HEK293 (cell line): ENCODE results near the gene CXCL6.

Experiments used
- CTCF ChIA-PET: fragments of 350-600 bp; formaldehyde crosslinking; extraction: SDS; loops from one replicate; lab custom pipeline; 2021; ENCODE audit warnings: antibody characterized with exemption; lab: Yijun Ruan, JAX
- POLR2A ChIA-PET: fragments of 300-600 bp; formaldehyde crosslinking; extraction: SDS; loops from one replicate; lab custom pipeline; 2020; ENCODE audit warnings: antibody characterized with exemption, inconsistent platforms; lab: Yijun Ruan, JAX
- H3K27ac ChIP-seq: fragments of 200-500 bp; sonication (Bioruptor generic); 2 replicates; pipeline ENCODE4 v1.5.1; 2014; ENCODE audit warnings: low read depth, low read length, control low read depth, inconsistent platforms; ENCODE audit errors: extremely low read depth
- H3K36me3 ChIP-seq, 2 experiments: fragments of 200-500 bp in 1 of 2; sonication (Bioruptor generic) in 1 of 2; 1 replicate in 1 of 2; 2 replicates in 1 of 2; pipeline ENCODE4 v1.5.1; 2014 to 2017; ENCODE audit warnings: inconsistent platforms in 2 of 2, low read length in 2 of 2; ENCODE audit not compliant: control insufficient read depth in 2 of 2, insufficient read depth in 1 of 2
- H3K4me1 ChIP-seq: fragments of 200-500 bp; sonication (Bioruptor generic); 2 replicates; pipeline ENCODE4 v1.5.1; 2014; ENCODE audit warnings: mild to moderate bottlenecking, low read length, inconsistent platforms; ENCODE audit not compliant: control insufficient read depth, insufficient read depth
- H3K4me3 ChIP-seq: 2 replicates; pipeline ENCODE4 v1.5.1; 2011; ENCODE audit warnings: low read depth, mild to moderate bottlenecking, control low read depth, low read length, moderate library complexity
- H3K9me3 ChIP-seq: fragments of 200-500 bp; sonication (Bioruptor generic); 2 replicates; pipeline ENCODE4 v1.5.1; 2014; ENCODE audit warnings: low read depth, low read length, inconsistent platforms; ENCODE audit not compliant: control insufficient read depth, insufficient read depth
- GLI4 ChIP-seq: fragments of 450-650 bp; formaldehyde crosslinking; IDR thresholded peaks from 2 replicates; pipeline ENCODE4 v1.5.1; 2016; ENCODE audit warnings: missing biosample characterization, missing genetic modification characterization
- GLIS1 ChIP-seq: fragments of 450-650 bp; formaldehyde crosslinking; IDR thresholded peaks from 2 replicates; pipeline ENCODE4 v1.5.1; 2016; ENCODE audit warnings: missing biosample characterization, missing genetic modification characterization
- KLF1 ChIP-seq: fragments of 450-650 bp; formaldehyde crosslinking; IDR thresholded peaks from 2 replicates; pipeline ENCODE4 v1.5.1; 2016; ENCODE audit warnings: missing biosample characterization, missing genetic modification characterization
- KLF10 ChIP-seq: fragments of 450-650 bp; IDR thresholded peaks from 2 replicates; pipeline ENCODE4 v1.5.1; 2018; ENCODE audit warnings: missing biosample characterization, mild to moderate bottlenecking, missing genetic modification characterization
- KLF7 ChIP-seq: fragments of 450-650 bp; formaldehyde crosslinking; IDR thresholded peaks from 2 replicates; pipeline ENCODE4 v1.5.1; 2016; ENCODE audit warnings: missing biosample characterization, missing genetic modification characterization, borderline replicate concordance
- MEIS1 ChIP-seq: sonication (generic); formaldehyde crosslinking; IDR thresholded peaks from 2 replicates; pipeline ENCODE4 v1.8.1; 2022; ENCODE audit warnings: missing genetic modification reagents, mild to moderate bottlenecking, borderline replicate concordance
- SP7 ChIP-seq: fragments of 450-650 bp; formaldehyde crosslinking; IDR thresholded peaks from 2 replicates; pipeline ENCODE4 v1.5.1; 2016; ENCODE audit warnings: missing biosample characterization, missing genetic modification characterization
- ZFP41 ChIP-seq: fragments of 450-650 bp; formaldehyde crosslinking; IDR thresholded peaks from 2 replicates; pipeline ENCODE4 v1.5.1; 2016; ENCODE audit warnings: missing biosample characterization, missing genetic modification characterization, borderline replicate concordance
- ZNF121 ChIP-seq: fragments of 450-650 bp; formaldehyde crosslinking; IDR thresholded peaks from 2 replicates; pipeline ENCODE4 v1.5.1; 2016; ENCODE audit warnings: missing biosample characterization, missing genetic modification characterization
- ZNF133 ChIP-seq: fragments of 450-650 bp; formaldehyde crosslinking; IDR thresholded peaks from 2 replicates; pipeline ENCODE4 v1.5.1; 2016; ENCODE audit warnings: missing biosample characterization, missing genetic modification characterization
- ZNF239 ChIP-seq: fragments of 450-650 bp; formaldehyde crosslinking; IDR thresholded peaks from 2 replicates; pipeline ENCODE4 v1.5.1; 2016; ENCODE audit warnings: missing biosample characterization, missing genetic modification characterization
- ZNF404 ChIP-seq: fragments of 450-650 bp; formaldehyde crosslinking; IDR thresholded peaks from 2 replicates; pipeline ENCODE4 v1.5.1; 2017; ENCODE audit warnings: missing biosample characterization, missing genetic modification characterization
- ZNF433 ChIP-seq: fragments of 450-650 bp; formaldehyde crosslinking; IDR thresholded peaks from 2 replicates; pipeline ENCODE4 v1.5.1; 2016; ENCODE audit warnings: missing biosample characterization, missing genetic modification characterization, low read depth
- ZNF610 ChIP-seq: fragments of 450-650 bp; formaldehyde crosslinking; IDR thresholded peaks from 2 replicates; pipeline ENCODE4 v1.5.1; 2016; ENCODE audit warnings: missing biosample characterization, missing genetic modification characterization, borderline replicate concordance
- ZNF624 ChIP-seq: fragments of 450-650 bp; formaldehyde crosslinking; IDR thresholded peaks from 2 replicates; pipeline ENCODE4 v1.5.1; 2017; ENCODE audit warnings: missing biosample characterization, missing genetic modification characterization
- ZNF658 ChIP-seq: fragments of 450-650 bp; formaldehyde crosslinking; IDR thresholded peaks from 2 replicates; pipeline ENCODE4; 2016; ENCODE audit warnings: missing biosample characterization, missing genetic modification characterization
- TF ChIP-seq, protein P1 (sequence below): fragments of 450-650 bp; formaldehyde crosslinking; IDR thresholded peaks from 2 replicates; pipeline ENCODE4 v1.5.1; 2016; ENCODE audit warnings: missing biosample characterization, missing genetic modification characterization

CXCL6 gene

DNA sequence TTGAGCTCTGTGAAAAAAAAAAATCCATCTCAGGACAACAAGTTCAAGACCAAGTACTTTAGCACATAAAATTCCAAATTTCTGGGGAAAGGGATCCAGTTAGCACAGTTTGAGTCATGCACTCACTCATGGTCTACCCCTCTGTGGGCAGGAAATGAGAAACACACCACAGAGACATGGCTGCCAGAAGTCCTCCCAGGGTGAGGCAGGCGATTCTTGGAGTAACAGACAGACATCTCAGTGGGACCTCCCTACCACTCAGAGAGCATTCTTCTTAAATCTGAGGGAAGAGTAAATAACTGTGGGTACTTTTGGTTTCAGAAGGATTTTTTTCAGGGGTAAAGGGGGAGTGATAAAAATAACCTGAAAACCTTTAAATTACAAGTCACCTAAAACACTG lies 46.8 kb downstream of the CXCL6 start (continued):
- TF ChIP-seq ZNF121 (no peak), ZFP41 (tag by site-specific recombination) (no peak), ZNF624 (tag by site-specific recombination) (no peak)

DNA sequence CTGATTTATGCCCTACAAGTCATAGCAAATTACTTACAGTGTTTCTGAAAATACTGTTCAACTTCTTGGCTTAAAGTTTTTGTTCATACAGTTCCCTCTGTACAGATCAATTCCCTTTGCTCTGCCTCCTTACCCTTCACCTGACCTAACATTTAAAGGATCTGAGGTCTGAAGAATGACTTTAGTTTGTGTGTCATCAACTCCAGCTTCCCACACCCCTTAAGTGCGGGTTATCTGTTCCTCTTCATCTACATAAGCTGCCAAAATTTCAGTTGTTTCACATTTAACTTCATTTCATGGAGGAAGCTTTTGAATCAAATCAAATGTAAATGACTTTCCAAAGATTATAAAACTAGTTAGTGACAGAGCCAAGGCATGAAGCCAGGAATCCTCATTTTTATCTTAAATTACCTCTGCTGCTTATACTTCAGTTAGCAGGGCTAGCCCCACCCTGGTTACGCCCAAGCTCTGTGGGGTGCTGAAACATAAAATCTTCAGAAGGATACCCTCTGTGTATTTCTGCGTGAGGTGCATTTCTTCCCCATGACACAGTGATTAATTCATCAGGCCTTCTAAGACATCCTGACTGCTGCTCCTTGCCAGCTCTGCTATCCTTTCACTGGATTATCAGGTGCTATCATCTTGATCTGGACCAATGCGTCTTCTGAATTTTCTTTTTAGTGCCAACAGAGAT lies 49.2 kb downstream of the CXCL6 start:
- Histone ChIP-seq H3K27ac (no peak overlapping the region), H3K9me3 (no peaks in the 10 kb centered on the region), H3K4me1 (no peaks in the 10 kb centered on the region), H3K36me3 (no peaks in the 10 kb centered on the region), H3K4me3 (no peak overlapping the region)
- CTCF ChIA-PET = interaction anchor here (0.8 to 1.7 kb wide), 2 partner anchors 17 to 80 kb away, joined by 3 to 4 read pairs; partner anchors contain the start of gene CXCL1
- TF ChIP-seq SP7 (tag by site-specific recombination) (0 out of 2 replicates have a peak, but pooled peaks have one; percentile 22), GLIS1 (tag by site-specific recombination) (peak; percentile 35; the same call in 1 of the 2 replicates), ZNF610 (tag by site-specific recombination) (no peak), KLF1 (tag by site-specific recombination) (peak; percentile 91), KLF10 (tag by site-specific recombination) (no peak), ZNF658 (no peak), ZNF404 (tag by site-specific recombination) (no peak), GLI4 (tag by site-specific recombination) (no peak), KLF7 (tag by site-specific recombination) (no peak), ZNF133 (no peak), ZNF239 (tag by site-specific recombination) (no peak), ZNF433 (no peak), MEIS1 (CRISPR knock-in tag) (no peak)
- TF ChIP-seq, protein P1, sequence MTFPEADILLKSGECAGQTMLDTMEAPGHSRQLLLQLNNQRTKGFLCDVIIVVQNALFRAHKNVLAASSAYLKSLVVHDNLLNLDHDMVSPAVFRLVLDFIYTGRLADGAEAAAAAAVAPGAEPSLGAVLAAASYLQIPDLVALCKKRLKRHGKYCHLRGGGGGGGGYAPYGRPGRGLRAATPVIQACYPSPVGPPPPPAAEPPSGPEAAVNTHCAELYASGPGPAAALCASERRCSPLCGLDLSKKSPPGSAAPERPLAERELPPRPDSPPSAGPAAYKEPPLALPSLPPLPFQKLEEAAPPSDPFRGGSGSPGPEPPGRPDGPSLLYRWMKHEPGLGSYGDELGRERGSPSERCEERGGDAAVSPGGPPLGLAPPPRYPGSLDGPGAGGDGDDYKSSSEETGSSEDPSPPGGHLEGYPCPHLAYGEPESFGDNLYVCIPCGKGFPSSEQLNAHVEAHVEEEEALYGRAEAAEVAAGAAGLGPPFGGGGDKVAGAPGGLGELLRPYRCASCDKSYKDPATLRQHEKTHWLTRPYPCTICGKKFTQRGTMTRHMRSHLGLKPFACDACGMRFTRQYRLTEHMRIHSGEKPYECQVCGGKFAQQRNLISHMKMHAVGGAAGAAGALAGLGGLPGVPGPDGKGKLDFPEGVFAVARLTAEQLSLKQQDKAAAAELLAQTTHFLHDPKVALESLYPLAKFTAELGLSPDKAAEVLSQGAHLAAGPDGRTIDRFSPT (tag by site-specific recombination) = no peak
- POLR2A ChIA-PET = no interaction called here
